GM12872 (cell line): ENCODE measurements around the gene COX7B2.

Experiments used
- CTCF ChIP-seq: IDR thresholded peaks from 3 replicates; pipeline ENCODE4 v1.5.1; 2011; ENCODE audit warnings: low read depth, mild to moderate bottlenecking, low read length, moderate library complexity; ENCODE audit not compliant: insufficient read depth

Gene COX7B2

GRCh38 chr4:46720055-46720454, 189.0 kb downstream of the COX7B2 start:
- TF ChIP-seq CTCF = no peak

- TF ChIP-seq CTCF = no peak
Measured at GRCh38 chr4:46717950-46718349, 191.1 kb downstream of the COX7B2 start.

- no peak for TF ChIP-seq CTCF
Measured at GRCh38 chr4:46715468-46715867, 193.6 kb downstream of the COX7B2 start.

- no peak for TF ChIP-seq CTCF
Measured at GRCh38 chr4:46698891-46699290, 210.2 kb downstream of the COX7B2 start.
